ENCODE measurements around the gene ITK.

- TF ChIP-seq CTCF (IDR thresholded peaks at IDR 0.05; ENCODE audit: low read depth, low read length) (peak; percentile 93), MYC (IDR thresholded peaks at IDR 0.05; ENCODE audit: low read depth, low read length) (no peak)
These were observed 72.9 kb downstream of the ITK start for GRCh38 chr5:157253547-157253946.
